LHCN-M2 (cell line): ENCODE results near the gene SORL1. TPM values are rescaled to one million over a fixed set of nuclear protein-coding genes. Genes with fewer than 3 reads are reported as not detected.
A peak's percentile ranks its signal among the peaks of the same experiment; 100 is the strongest.

ENCODE experiments used
- DNase-seq: peaks from one replicate; pipeline ENCODE4 v3.0.0-alpha.2; 2012; ENCODE audit warnings: low read depth
- total RNA-seq: library from RNA; depleted of rRNA; stranded (reverse); fragments of >200 nt; gene quantifications from 2 replicates; pipeline ENCODE4 v1.2.3, GENCODE V29; 2014

The SORL1 gene
- total RNA-seq, 1 experiment from 2014 or later = 0.06 TPM

- no peak for DNase-seq
Measured at GRCh38 chr11:121508449-121508848, 56.3 kb downstream of the SORL1 start.

GRCh38 chr11:121510438-121510837 is 58.3 kb downstream of the SORL1 start:
- no peak for DNase-seq

- DNase-seq = no peak
Measured at GRCh38 chr11:121512468-121513465, 60.7 kb downstream of the SORL1 start.

GRCh38 chr11:121513807-121514206 is 61.7 kb downstream of the SORL1 start:
- DNase-seq = no peak

- DNase-seq = no peak
Measured at GRCh38 chr11:121514432-121515334, 62.6 kb downstream of the SORL1 start.

- no peak for DNase-seq
Measured at GRCh38 chr11:121515335-121515671, 63.2 kb downstream of the SORL1 start.

- DNase-seq = no peak
Measured at GRCh38 chr11:121517996-121518395, 65.9 kb downstream of the SORL1 start.

GRCh38 chr11:121520243-121521144 is 68.4 kb downstream of the SORL1 start:
- DNase-seq = peak; percentile 19

GRCh38 chr11:121521145-121522042 is 69.3 kb downstream of the SORL1 start:
- no peak for DNase-seq

GRCh38 chr11:121522043-121522941 is 70.2 kb downstream of the SORL1 start:
- no peak for DNase-seq

- DNase-seq = no peak
Measured at GRCh38 chr11:121523581-121524232, 71.6 kb downstream of the SORL1 start.

GRCh38 chr11:121524233-121524631 is 72.1 kb downstream of the SORL1 start:
- no peak for DNase-seq

GRCh38 chr11:121525376-121525775 is 73.3 kb downstream of the SORL1 start:
- no peak for DNase-seq

- DNase-seq = no peak
Measured at GRCh38 chr11:121530257-121530656, 78.1 kb downstream of the SORL1 start.

GRCh38 chr11:121533601-121534000 is 81.5 kb downstream of the SORL1 start:
- no peak for DNase-seq

- peak; percentile 10 for DNase-seq
Measured at GRCh38 chr11:121534131-121535093, 82.3 kb downstream of the SORL1 start.

- DNase-seq = no peak
Measured at GRCh38 chr11:121535129-121535796, 83.1 kb downstream of the SORL1 start.
